ENCODE data around the gene TSPOAP1. TPM values are rescaled to one million over a fixed set of nuclear protein-coding genes. Genes with fewer than 3 reads are reported as not detected.

TSPOAP1 gene
- total RNA-seq, 3 donors from 2014 or later, result 5.3 to 27.7 (median 8.3) TPM

GRCh38 chr17:58365185-58365979 lies 36.8 kb upstream of the TSPOAP1 start:
- no peaks in the 10 kb centered on the region for H3K36me3 ChIP-seq (ENCODE audit: low read depth)
- DNase-seq, result no peak
- no peak overlapping the region for H3K4me3 ChIP-seq
- ATAC-seq, result peak; percentile 52
- peaks cover 39% of the 10 kb centered on the region for H3K4me1 ChIP-seq (ENCODE audit: low read depth)
- intact Hi-C loops (cut with DNase I, micrococcal nuclease), result no loop called here
- TF ChIP-seq, protein P1, sequence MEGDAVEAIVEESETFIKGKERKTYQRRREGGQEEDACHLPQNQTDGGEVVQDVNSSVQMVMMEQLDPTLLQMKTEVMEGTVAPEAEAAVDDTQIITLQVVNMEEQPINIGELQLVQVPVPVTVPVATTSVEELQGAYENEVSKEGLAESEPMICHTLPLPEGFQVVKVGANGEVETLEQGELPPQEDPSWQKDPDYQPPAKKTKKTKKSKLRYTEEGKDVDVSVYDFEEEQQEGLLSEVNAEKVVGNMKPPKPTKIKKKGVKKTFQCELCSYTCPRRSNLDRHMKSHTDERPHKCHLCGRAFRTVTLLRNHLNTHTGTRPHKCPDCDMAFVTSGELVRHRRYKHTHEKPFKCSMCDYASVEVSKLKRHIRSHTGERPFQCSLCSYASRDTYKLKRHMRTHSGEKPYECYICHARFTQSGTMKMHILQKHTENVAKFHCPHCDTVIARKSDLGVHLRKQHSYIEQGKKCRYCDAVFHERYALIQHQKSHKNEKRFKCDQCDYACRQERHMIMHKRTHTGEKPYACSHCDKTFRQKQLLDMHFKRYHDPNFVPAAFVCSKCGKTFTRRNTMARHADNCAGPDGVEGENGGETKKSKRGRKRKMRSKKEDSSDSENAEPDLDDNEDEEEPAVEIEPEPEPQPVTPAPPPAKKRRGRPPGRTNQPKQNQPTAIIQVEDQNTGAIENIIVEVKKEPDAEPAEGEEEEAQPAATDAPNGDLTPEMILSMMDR (IDR thresholded peaks at IDR 0.05), result no peak
- H3K9me3 ChIP-seq, result no peaks in the 10 kb centered on the region

GRCh38 chr17:58364270-58364942 lies 35.8 kb upstream of the TSPOAP1 start:
- no peak overlapping the region for H3K4me3 ChIP-seq
- intact Hi-C loops (cut with DNase I, micrococcal nuclease), result no loop called here
- H3K36me3 ChIP-seq (ENCODE audit: low read depth), result no peaks in the 10 kb centered on the region
- peaks cover 38% of the 10 kb centered on the region for H3K4me1 ChIP-seq (ENCODE audit: low read depth)
- no peaks in the 10 kb centered on the region for H3K9me3 ChIP-seq
- DNase-seq, result peak; percentile 60 to 75 (median 69)
- ATAC-seq, result peak; percentile 80
- TF ChIP-seq, protein P1 (IDR thresholded peaks at IDR 0.05), result no peak

DNA sequence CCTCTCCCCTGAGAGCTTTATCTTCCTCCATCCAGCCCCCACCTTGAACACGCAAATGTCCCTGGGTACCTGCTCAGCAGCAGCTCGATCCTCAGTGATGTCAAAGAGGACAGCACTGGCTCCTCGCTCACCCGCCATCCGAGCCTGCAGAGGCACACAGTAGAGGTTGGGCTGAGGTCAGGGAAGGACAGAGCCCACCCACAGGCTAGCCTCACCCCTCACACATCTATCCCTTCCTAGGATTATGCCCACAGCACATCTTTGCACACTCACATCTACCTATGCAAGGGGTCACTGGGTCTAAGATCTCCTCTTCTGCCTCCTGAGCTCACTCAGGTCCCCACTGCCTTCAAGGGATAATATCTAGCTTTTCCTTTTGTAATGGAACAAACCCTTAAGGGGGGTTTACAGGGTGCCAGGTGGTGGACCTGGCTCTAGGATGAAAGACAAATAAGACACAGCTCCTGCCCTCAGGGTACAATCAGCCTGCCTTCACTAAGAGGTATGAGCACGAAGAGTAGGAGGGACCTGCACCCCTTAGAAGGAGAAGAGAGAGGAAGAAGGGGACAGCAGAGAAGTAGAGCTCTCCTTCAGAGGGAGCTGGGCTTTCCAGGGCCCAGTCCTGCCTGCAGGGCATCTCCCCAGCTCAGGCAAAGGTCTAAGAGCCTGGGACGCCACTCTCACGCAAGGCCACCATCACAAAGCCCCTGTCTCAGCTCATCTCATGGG lies 35.0 kb upstream of the TSPOAP1 start:
- Histone ChIP-seq H3K9me3 (no peaks in the 10 kb centered on the region), H3K36me3 (ENCODE audit: low read depth) (no peaks in the 10 kb centered on the region), H3K4me1 (ENCODE audit: low read depth) (peaks cover 38% of the 10 kb centered on the region), H3K4me3 (no peak overlapping the region)
- no peak for ATAC-seq
- intact Hi-C loops (cut with DNase I, micrococcal nuclease), result no loop called here
- TF ChIP-seq, protein P1 (IDR thresholded peaks at IDR 0.05), result no peak
- no peak for DNase-seq

- peaks cover 34% of the 10 kb centered on the region for H3K4me1 ChIP-seq (ENCODE audit: low read depth)
- H3K36me3 ChIP-seq (ENCODE audit: low read depth), result no peaks in the 10 kb centered on the region
- H3K4me3 ChIP-seq, result no peak overlapping the region
- H3K9me3 ChIP-seq, result no peaks in the 10 kb centered on the region
- intact Hi-C loops (cut with DNase I, micrococcal nuclease), result no loop called here
- ATAC-seq, result no peak
- no peak for DNase-seq
- TF ChIP-seq, protein P1 (IDR thresholded peaks at IDR 0.05), result no peak
Measured at GRCh38 chr17:58362368-58363014, 33.9 kb upstream of the TSPOAP1 start.

DNA sequence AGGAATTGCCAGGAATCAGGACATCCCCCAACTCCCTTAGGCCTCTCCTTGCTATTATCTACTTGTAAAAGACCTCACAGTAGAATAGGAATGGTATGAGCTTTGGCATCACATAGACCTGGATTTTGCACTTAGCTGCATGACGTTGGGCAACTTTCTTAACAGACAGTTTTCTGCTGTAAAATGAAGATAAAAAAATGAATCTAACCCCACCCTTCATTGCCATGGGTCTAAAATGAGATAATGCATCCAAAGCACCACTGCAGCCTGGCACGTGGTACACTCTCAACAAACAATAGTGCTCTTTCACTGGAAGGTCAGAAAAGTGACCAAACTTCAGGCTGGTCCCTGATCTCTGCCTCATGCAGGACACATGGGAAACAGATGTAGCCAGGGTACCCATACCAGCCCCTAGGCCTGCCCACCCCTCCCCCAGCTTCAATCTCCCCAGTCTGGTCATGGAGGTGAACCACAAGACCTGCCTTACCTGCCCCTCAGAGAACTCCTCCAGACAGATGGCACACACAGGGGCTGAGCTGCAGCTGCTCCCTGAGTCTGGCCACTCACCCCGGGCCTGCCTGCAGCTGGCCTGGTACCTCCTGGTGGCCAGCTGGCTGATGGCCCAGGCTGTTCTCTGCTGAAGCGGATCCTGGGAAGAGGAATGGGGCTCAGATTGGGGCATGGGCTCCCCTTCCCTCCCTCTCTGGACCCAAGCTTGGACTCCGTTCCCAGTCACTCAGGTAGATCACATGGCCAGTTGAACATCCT lies 31.9 kb upstream of the TSPOAP1 start:
- Histone ChIP-seq H3K4me3 (no peak overlapping the region), H3K9me3 (no peaks in the 10 kb centered on the region), H3K36me3 (ENCODE audit: low read depth) (no peaks in the 10 kb centered on the region), H3K4me1 (ENCODE audit: low read depth) (peaks cover 17% of the 10 kb centered on the region)
- ATAC-seq (no peak), DNase-seq (no peak)
- TF ChIP-seq, protein P1 (IDR thresholded peaks at IDR 0.05), result no peak
- intact Hi-C loops (cut with DNase I, micrococcal nuclease), result no loop called here

Measured in mucosa of descending colon (tissue), 3 donors.